Effector CD4-positive, alpha-beta T cell (primary cell): ENCODE data around the gene TRDN.
"Not testable (repeated sequence)": the region's sequence is repeated elsewhere in the genome, so short reads cannot be mapped to it uniquely, and the experiment has no call there.

Experiments used
- DNase-seq: peaks from one replicate; pipeline ENCODE4 v3.0.0-alpha.2; 2020

The TRDN gene

GRCh38 chr6:123559816-123560215 is 76.9 kb downstream of the TRDN start:
- not testable (repeated sequence) for DNase-seq

- DNase-seq, result not testable (repeated sequence)
These were observed 79.3 kb downstream of the TRDN start for GRCh38 chr6:123557474-123557873.

GRCh38 chr6:123551939-123552707 is 84.6 kb downstream of the TRDN start:
- DNase-seq, result no peak

DNA sequence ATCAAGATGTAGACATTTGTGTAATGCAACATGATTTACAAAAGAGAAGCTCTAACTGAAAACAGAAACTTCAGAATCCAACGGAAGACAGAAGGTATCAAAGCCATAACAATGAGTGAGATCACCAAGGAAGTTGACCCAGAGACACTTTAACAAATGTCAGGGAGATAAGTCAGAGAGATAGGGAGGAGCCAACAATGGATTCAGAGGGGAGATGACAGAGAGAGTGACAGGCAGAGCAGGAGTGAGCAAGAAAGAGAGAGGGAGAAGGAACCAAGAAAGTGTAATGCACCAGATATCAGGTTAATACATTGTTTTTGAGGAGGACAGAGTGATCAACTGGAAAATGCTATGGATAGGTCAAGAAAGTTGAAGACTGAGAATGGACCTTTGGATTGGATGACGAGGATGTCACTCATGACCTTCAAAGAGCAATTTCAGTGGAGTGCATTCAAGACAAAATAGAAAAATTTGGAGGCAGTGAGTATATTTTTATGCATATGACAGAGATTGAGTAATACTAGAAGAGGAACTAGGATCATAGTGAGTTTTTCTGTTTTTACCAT is 86.6 kb downstream of the TRDN start:
- DNase-seq, result no peak

- no peak for DNase-seq
These were observed 87.3 kb downstream of the TRDN start for GRCh38 chr6:123549476-123549875.

GRCh38 chr6:123547216-123547978 is 89.4 kb downstream of the TRDN start:
- no peak for DNase-seq

- DNase-seq, result no peak
These were observed 90.2 kb downstream of the TRDN start for GRCh38 chr6:123546537-123546936.

DNA sequence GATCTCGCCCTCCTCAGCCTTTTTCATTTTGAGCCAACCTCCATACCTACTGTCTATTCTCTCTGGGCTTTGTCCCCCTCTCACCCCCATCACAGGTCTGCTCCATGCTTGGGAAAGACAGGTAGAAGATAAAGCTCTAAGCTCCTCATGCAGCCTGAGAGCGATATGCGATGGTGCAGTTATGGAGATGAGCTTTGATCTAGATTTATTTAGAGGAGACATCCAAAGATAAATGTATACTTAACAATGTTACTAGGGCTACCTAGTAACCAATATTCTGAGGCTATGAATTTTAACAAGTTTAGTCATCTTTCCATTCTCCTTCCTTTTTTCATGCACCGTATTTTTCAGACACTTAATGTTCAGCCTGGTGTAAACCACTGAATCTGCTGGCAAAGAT is 95.3 kb downstream of the TRDN start:
- DNase-seq, result no peak

DNA sequence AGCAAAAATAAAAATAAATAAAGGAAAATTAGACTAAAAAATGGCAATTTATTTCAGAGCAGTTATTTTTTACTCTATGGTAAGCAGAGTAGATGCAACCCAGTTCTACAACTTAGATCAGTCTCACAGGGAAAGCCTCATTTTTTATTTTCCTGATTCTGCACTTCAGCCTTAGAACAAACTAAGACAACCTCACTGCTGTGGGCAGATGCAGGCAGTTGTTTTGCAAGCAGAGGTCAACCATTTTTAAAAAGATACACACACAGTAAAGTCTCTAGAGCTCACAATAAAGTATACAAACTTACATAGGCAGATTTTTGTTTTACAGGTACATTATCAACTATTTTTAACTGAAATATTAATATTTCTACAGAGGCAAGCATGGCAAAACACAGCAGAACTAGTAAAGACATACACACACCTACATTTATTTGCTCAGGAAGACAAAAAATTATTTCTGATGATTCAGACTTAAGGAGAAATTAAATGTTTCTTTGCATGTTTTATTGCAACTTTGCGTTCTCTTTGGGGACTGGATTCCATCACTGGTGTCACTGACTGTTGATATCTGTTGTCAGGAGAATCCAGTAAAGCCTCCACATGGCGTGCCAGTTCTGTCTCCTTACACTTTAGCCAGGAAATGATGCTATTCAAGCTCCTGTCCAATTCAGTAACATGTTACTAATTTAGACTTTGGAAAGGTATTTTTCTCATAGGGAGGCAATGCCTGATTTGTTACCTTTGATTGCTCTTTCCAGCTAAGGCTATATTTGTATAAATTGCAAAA is 102.7 kb downstream of the TRDN start:
- no peak for DNase-seq

GRCh38 chr6:123529843-123530242 is 106.9 kb downstream of the TRDN start:
- DNase-seq, result no peak

GRCh38 chr6:123529058-123529457 is 107.7 kb downstream of the TRDN start:
- DNase-seq, result no peak

DNA sequence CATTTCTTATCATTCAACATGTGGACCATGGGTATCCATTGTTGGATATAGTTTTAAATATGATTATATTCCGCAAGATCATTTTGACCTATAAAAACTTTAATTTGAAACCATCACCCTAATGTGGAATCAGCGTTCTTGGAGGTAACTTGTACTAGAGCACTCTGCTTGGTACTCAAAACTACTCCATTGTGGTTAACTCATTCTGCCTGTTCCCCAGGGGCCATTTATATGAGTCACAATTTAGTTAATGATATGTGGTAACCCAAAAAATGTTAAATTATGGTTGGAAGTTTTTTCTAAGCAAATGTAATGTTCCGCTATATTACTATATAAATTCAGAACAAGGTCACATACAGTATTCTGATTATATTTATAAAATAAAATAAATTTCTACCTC is 109.3 kb downstream of the TRDN start:
- DNase-seq, result no peak

GRCh38 chr6:123526128-123526527 is 110.6 kb downstream of the TRDN start:
- DNase-seq, result no peak

- DNase-seq, result no peak
These were observed 112.0 kb downstream of the TRDN start for GRCh38 chr6:123524781-123525180.

DNA sequence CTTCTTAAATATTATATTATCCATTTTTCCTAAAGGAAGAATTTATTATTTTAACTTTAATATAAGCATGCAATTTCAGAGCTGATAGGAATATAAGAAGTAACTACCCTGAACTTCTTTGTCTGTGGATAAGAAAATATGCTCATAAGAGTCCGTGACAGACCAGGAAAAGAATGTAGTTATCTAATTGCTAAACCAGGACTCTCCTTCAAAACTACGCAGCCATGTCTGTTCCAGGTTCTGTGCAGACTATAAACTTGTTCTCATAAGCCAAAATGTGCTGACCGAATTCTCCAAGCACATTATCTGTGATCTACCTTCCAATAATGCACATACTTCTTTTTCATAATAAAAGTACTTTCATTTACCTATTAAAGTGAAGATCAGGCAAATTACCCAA is 116.5 kb downstream of the TRDN start:
- no peak for DNase-seq

GRCh38 chr6:123519189-123519505 is 117.6 kb downstream of the TRDN start:
- no peak for DNase-seq

DNA sequence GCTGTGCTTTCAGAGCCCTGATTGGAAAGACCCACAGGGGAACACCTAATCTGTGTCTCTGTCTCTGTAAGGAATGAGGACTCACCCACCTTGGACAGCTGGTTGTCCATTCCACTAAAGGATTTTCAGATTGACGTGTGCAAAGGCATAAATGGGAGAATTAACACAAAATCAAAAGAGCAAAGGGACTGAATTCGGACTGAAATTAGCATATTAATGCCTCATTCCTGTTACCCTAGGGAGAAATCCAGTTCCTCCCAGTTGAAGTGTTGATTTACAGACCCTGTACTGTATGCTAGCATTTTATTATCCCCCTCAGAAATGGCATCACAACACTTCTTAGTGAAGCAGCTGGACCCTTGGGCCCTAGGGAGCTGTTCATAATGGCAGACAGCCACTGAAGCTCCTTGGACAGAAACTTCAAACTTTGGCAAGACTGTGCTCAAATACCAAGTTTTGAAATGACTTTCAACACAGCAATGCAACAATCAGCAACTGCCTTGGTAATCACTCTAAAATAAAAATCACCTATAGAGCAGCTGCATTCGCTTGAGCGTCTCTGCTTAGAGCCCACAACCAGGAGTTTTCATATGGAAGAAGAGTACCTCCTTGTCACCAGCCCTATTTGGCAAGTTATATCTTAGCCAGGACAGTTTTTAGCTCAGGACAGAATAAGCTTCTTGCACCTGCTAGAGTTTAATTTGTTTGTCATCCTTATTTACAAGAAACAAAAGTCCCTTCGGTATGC is 118.1 kb downstream of the TRDN start:
- no peak for DNase-seq

DNA sequence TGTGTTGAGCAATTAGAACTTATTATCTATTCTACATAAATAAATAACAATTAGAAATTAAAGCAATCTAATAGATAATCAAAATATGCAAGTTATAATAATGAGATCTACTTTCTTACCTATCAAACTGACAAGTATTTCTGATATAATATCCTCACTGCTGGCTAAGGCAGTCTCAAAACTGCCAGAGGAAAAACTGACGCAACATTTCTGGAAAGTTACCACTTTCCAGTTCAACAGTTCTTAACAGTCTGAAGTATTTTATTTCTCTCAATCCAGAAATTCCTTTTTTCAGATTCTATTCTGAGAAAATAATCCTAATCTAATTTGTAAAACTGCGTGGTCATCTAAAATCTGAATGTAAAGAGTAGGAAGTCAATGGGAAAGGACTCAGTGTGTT is 121.0 kb downstream of the TRDN start:
- no peak for DNase-seq

GRCh38 chr6:123509112-123509511 is 127.6 kb downstream of the TRDN start:
- no peak for DNase-seq

DNA sequence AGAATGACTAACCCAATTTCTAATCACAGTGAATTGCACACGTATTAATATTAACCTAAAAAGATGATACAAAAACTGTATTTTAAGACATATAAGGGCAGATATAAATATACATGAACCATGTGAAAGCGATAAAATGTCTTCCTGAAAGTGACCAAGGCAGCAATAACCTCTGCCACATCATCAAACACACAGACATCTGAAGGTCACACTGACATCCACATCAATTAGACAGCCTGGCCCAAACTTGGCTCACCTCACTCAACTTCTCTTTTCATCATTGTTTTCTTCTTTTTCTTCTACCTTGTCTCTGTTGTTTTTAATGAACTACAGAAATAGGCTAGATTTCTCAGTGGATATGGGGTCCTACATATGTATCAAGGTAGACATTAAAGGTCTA is 128.5 kb downstream of the TRDN start:
- DNase-seq, result no peak

DNA sequence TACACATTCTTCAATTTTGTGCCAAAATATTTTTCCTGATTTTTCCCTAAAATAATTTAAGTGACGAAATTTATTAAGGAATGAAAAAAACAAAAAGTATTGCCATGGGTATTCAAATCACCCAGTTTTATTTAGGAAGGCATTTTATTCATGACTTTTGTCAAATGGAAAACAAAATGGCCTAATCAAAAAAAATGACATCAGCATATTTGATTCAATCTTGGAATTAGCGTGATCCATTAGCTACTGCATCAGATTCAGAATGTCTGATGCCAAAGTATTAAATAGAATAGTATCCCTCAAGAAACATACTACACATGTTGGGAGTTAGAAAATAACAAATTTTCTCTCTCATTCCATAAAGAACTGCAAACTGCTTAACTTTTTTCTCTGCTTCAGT is 129.2 kb downstream of the TRDN start:
- DNase-seq, result no peak

DNA sequence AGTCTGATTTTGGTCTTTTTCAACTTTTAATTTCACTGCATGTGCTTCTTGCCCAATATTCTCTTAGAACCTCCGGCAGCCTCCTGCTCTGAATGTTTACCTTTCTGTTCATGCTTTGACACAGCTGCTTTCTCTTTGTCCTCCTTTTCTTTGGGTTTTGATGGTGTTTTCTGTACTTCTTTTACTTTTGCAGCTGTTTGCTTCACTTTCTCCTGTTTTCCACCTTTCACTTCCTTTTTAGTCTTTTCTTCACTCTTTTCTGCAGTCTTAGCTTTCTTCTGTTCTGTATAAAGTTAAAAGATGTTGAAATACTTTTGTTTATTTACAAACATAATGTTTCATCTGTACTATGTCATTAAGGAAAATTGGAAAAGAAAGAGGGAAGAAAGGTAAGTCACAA is 133.1 kb downstream of the TRDN start:
- no peak for DNase-seq

- DNase-seq, result no peak
These were observed 139.7 kb downstream of the TRDN start for GRCh38 chr6:123497025-123497424.
